SK-N-SH (cell line): ENCODE measurements around the gene RXYLT1. TPM values are rescaled to one million over a fixed set of nuclear protein-coding genes. Genes with fewer than 3 reads are reported as not detected.

ENCODE experiments used
- CTCF ChIA-PET: fragments of 300-600, 350-600 bp; formaldehyde crosslinking; extraction: SDS; loops from one replicate; lab custom pipeline; 2021; lab: Yijun Ruan, JAX
- POLR2A ChIA-PET: fragments of 350-600 bp; sonication (Branson Sonifier 250); formaldehyde crosslinking; extraction: SDS; loops from one replicate; lab custom pipeline; 2020; ENCODE audit warnings: antibody characterized with exemption, inconsistent platforms; lab: Yijun Ruan, JAX
- DNase-seq: peaks from one replicate; pipeline ENCODE4 v3.0.0; 2012
- H2AFZ ChIP-seq: fragments of 200-600 bp; sonication (generic); 2 replicates; pipeline ENCODE4 v1.8.1; 2016; ENCODE audit warnings: antibody characterized with exemption, mild to moderate bottlenecking, low read depth
- H3F3A ChIP-seq: fragments of 200-600 bp; sonication (generic); replicated peaks from 2 replicates; pipeline ENCODE3; 2016; ENCODE audit warnings: antibody characterized with exemption, mild to moderate bottlenecking; ENCODE audit not compliant: insufficient read depth
- H3K27ac ChIP-seq, 2 experiments: fragments of 200-500 bp in 1 of 2; fragments of 200-600 bp in 1 of 2; sonication (Bioruptor generic) in 1 of 2; sonication (generic), shearing (Covaris generic) in 1 of 2; 2 replicates each; pipeline versions ENCODE4 v1.5.1 to v1.6.1; 2014 to 2016; ENCODE audit warnings: low read depth in 2 of 2, inconsistent platforms in 1 of 2, low read length in 1 of 2, mild to moderate bottlenecking in 1 of 2, mixed read lengths in 1 of 2
- H3K27me3 ChIP-seq: fragments of 200-600 bp; sonication (generic), shearing (Covaris generic); 2 replicates; pipeline ENCODE4 v1.6.1; 2016; ENCODE audit warnings: mixed run types; ENCODE audit not compliant: insufficient read depth
- H3K36me3 ChIP-seq, 2 experiments: fragments of 200-500 bp in 1 of 2; fragments of 200-600 bp in 1 of 2; sonication (Bioruptor generic) in 1 of 2; sonication (generic) in 1 of 2; replicated peaks in 1 of 2; 2 replicates each; pipeline versions ENCODE3 to v1.5.1; 2014 to 2016; ENCODE audit warnings: low read length in 1 of 2, mild to moderate bottlenecking in 1 of 2; ENCODE audit not compliant: insufficient read depth in 2 of 2, control insufficient read depth in 1 of 2
- H3K4me1 ChIP-seq, 2 experiments: fragments of 200-500 bp in 1 of 2; fragments of 200-600 bp in 1 of 2; sonication (Bioruptor generic) in 1 of 2; sonication (generic), shearing (Covaris generic) in 1 of 2; 2 replicates each; pipeline versions ENCODE4 v1.5.1 to v1.6.1; 2014 to 2016; ENCODE audit warnings: low read depth in 1 of 2, low read length in 1 of 2, mixed run types in 1 of 2; ENCODE audit not compliant: insufficient read depth in 2 of 2, control insufficient read depth in 1 of 2
- H3K4me2 ChIP-seq: fragments of 200-600 bp; sonication (generic), shearing (Covaris generic); 2 replicates; pipeline ENCODE4 v1.6.1; 2017; ENCODE audit warnings: mixed run types
- H3K4me3 ChIP-seq, 2 experiments: fragments of 200-500 bp in 1 of 2; fragments of 200-600 bp in 1 of 2; sonication (Bioruptor generic) in 1 of 2; sonication (generic), shearing (Covaris generic) in 1 of 2; 2 replicates each; pipeline versions ENCODE4 v1.5.1 to v1.8.1; 2014 to 2016; ENCODE audit warnings: low read depth in 2 of 2, inconsistent platforms in 1 of 2, low read length in 1 of 2, mild to moderate bottlenecking in 1 of 2, mixed read lengths in 1 of 2, moderate library complexity in 1 of 2
- H3K79me2 ChIP-seq: fragments of 200-600 bp; sonication (generic); 2 replicates; pipeline ENCODE4 v1.8.1; 2017; ENCODE audit warnings: mild to moderate bottlenecking; ENCODE audit not compliant: insufficient read depth
- H3K9ac ChIP-seq: fragments of 200-600 bp; sonication (generic); 2 replicates; pipeline ENCODE4 v1.6.1; 2017; ENCODE audit warnings: mixed run types
- H3K9me2 ChIP-seq: fragments of 200-600 bp; sonication (generic); 2 replicates; pipeline ENCODE4 v1.6.1; 2017; ENCODE audit warnings: mixed run types
- H3K9me3 ChIP-seq: fragments of 200-600 bp; sonication (generic); 2 replicates; pipeline ENCODE4 v1.6.1; 2017; ENCODE audit warnings: mixed run types, mild to moderate bottlenecking, moderate library complexity
- H4K20me1 ChIP-seq: fragments of 200-600 bp; sonication (generic); 2 replicates; pipeline ENCODE4 v1.6.1; 2017; ENCODE audit warnings: mild to moderate bottlenecking, mixed run types; ENCODE audit not compliant: insufficient read depth
- CHD2 ChIP-seq: fragments of 150-350 bp; IDR thresholded peaks from 2 replicates; pipeline ENCODE4 v1.6.1; 2018; ENCODE audit warnings: low read length; ENCODE audit not compliant: partially characterized antibody
- ELF1 ChIP-seq: IDR thresholded peaks from 2 replicates; pipeline ENCODE4 v1.4.0; 2012
- GABPA ChIP-seq: IDR thresholded peaks from 2 replicates; pipeline ENCODE4 v1.4.0; 2012; ENCODE audit warnings: low read depth, mild to moderate bottlenecking
- IRF3 ChIP-seq: fragments of 150-350 bp; IDR thresholded peaks from 2 replicates; pipeline ENCODE4 v1.6.1; 2016; ENCODE audit warnings: mild to moderate bottlenecking, low read depth, low read length
- JUND ChIP-seq: IDR thresholded peaks from 2 replicates; pipeline ENCODE4 v1.4.0; 2012
- MAX ChIP-seq: IDR thresholded peaks from 2 replicates; pipeline ENCODE4 v1.4.0; 2012; ENCODE audit warnings: low read depth
- MXI1 ChIP-seq: IDR thresholded peaks from 2 replicates; pipeline ENCODE4 v1.6.1; 2012; ENCODE audit warnings: mild to moderate bottlenecking, low read depth, low read length, improper control_type of control experiment
- NRF1 ChIP-seq: IDR thresholded peaks from 2 replicates; pipeline ENCODE4 v1.6.1; 2012; ENCODE audit warnings: low read depth, mild to moderate bottlenecking, low read length
- SIN3A ChIP-seq: IDR thresholded peaks from 2 replicates; pipeline ENCODE4 v1.6.1; 2012; ENCODE audit warnings: low read depth, mild to moderate bottlenecking, low read length, moderate library complexity, borderline replicate concordance
- WGBS: methylation state at CpG from one replicate; pipeline ENCODE4 v1.1.6; 2017; ENCODE audit warnings: low lambda C conversion rate; 5-methylcytosine and 5-hydroxymethylcytosine counted together
- polyA plus RNA-seq, 3 experiments: library from polyadenylated mRNA; depleted of rRNA; stranded (reverse); fragments of >200 nt; gene quantifications; 2 replicates each; pipeline ENCODE4 v1.2.3, GENCODE V29; 2012

RXYLT1 gene
- polyA plus RNA-seq, 1 of the 3 experiments (the other 2 are of a cell fraction) = 10.7 TPM

GRCh38 chr12:63811755-63812154, 32.0 kb downstream of the RXYLT1 start:
- Histone ChIP-seq H3K36me3 (peaks cover 0 to 3% of the 10 kb centered on the region in 2 experiments), H3K9ac (no peak overlapping the region), H3K9me2 (no peaks in the 10 kb centered on the region), H3K4me3 (no peak overlapping the region), H3F3A (no peaks in the 10 kb centered on the region), H3K27me3 (no peaks in the 10 kb centered on the region; the same call in 1 of the 2 replicates), H3K27ac (no peak overlapping the region), H2AFZ (no peak overlapping the region), H4K20me1 (no peaks in the 10 kb centered on the region), H3K4me1 (no peaks in the 10 kb centered on the region), H3K9me3 (no peaks in the 10 kb centered on the region), H3K4me2 (no peak overlapping the region), H3K79me2 (no peaks in the 10 kb centered on the region)
- POLR2A ChIA-PET = no interaction called here
- TF ChIP-seq GABPA (no peak), IRF3 (no peak), MAX (no peak), JUND (no peak), CHD2 (no peak)
- WGBS = 83% methylated on average over 2 of the region's 2 CpGs
- no peak for DNase-seq
- CTCF ChIA-PET = interaction anchor here (1.4 to 4.2 kb wide), 2 partner anchors 10 to 33 kb away, joined by 3 to 22 read pairs; partner anchors contain the start of gene SRGAP1

- no peaks in the 10 kb centered on the region; the same call in 1 of the 2 replicates for H3K27me3 ChIP-seq
- H3K79me2 ChIP-seq = no peaks in the 10 kb centered on the region
- no peaks in the 10 kb centered on the region for H4K20me1 ChIP-seq
- no peak overlapping the region for H3K4me3 ChIP-seq
- H3F3A ChIP-seq = no peaks in the 10 kb centered on the region
- no peak overlapping the region for H2AFZ ChIP-seq
- no peaks in the 10 kb centered on the region for H3K9me3 ChIP-seq
- CTCF ChIA-PET = interaction anchor here (0.9 to 4.2 kb wide), 3 partner anchors 11 to 12 kb away, joined by 3 to 22 read pairs (median 3); no protein-coding TSS in a partner anchor
- POLR2A ChIA-PET = no interaction called here
- WGBS = 84% methylated on average over 4 of the region's 4 CpGs
- no peak overlapping the region for H3K9ac ChIP-seq
- no peaks in the 10 kb centered on the region for H3K9me2 ChIP-seq
- no peaks in the 10 kb centered on the region for H3K36me3 ChIP-seq
- no peak for DNase-seq
- no peak for TF ChIP-seq NRF1
- TF ChIP-seq SIN3A = no peak
- no peak for TF ChIP-seq MXI1
- H3K27ac ChIP-seq = no peak overlapping the region
- H3K4me1 ChIP-seq = no peaks in the 10 kb centered on the region
- no peak overlapping the region for H3K4me2 ChIP-seq
Observed at GRCh38 chr12:63814146-63814772, 34.5 kb downstream of the RXYLT1 start.

- ChIA-PET CTCF (interaction anchor here (0.6 to 1.0 kb wide), 2 partner anchors 12 to 156 kb away, joined by 3 read pairs; no protein-coding TSS in a partner anchor), POLR2A (no interaction called here)
- Histone ChIP-seq H3K9me2 (no peaks in the 10 kb centered on the region), H3K27me3 (no peaks in the 10 kb centered on the region; the same call in 1 of the 2 replicates), H2AFZ (no peak overlapping the region), H3K27ac (no peak overlapping the region), H3K9ac (no peak overlapping the region), H3K79me2 (no peaks in the 10 kb centered on the region), H3K4me2 (no peak overlapping the region), H3K9me3 (no peaks in the 10 kb centered on the region), H3K36me3 (no peaks in the 10 kb centered on the region), H3F3A (no peaks in the 10 kb centered on the region), H3K4me1 (no peaks in the 10 kb centered on the region), H3K4me3 (no peak overlapping the region), H4K20me1 (no peaks in the 10 kb centered on the region)
- no peak for DNase-seq
- 73% methylated on average over 3 of the region's 3 CpGs for WGBS
- TF ChIP-seq ELF1 = no peak
- TF ChIP-seq MAX = no peak
Observed at GRCh38 chr12:63815482-63815852, 35.8 kb downstream of the RXYLT1 start.
